OCI-LY1 (cell line): Measurements from ENCODE around the gene AGXT2.

ENCODE experiments used
- H2AFZ ChIP-seq: fragments of 200-600 bp; sonication (generic), shearing (Covaris generic); 2 replicates; pipeline ENCODE4 v1.6.0; 2014; ENCODE audit warnings: antibody characterized with exemption, mild to moderate bottlenecking, low read length
- H3F3A ChIP-seq: fragments of 200-600 bp; sonication (generic), shearing (Covaris generic); 2 replicates; pipeline ENCODE4 v1.6.0; 2014; ENCODE audit warnings: mild to moderate bottlenecking, antibody characterized with exemption, low read length, moderate library complexity; ENCODE audit not compliant: insufficient read depth
- H3K27ac ChIP-seq: fragments of 200-600 bp; sonication (generic); 2 replicates; pipeline ENCODE4 v1.5.1; 2014; ENCODE audit warnings: low read length, mixed run types, mild to moderate bottlenecking, low read depth; ENCODE audit not compliant: poor library complexity, severe bottlenecking
- H3K27me3 ChIP-seq: fragments of 200-600 bp; sonication (generic); 2 replicates; pipeline ENCODE4 v1.6.0; 2014; ENCODE audit warnings: antibody characterized with exemption, mild to moderate bottlenecking, low read length, moderate library complexity; ENCODE audit not compliant: insufficient read depth
- H3K36me3 ChIP-seq: fragments of 200-600 bp; sonication (generic); 2 replicates; pipeline ENCODE4 v1.6.1; 2014; ENCODE audit warnings: mild to moderate bottlenecking, antibody characterized with exemption, low read length, moderate library complexity, mixed read lengths; ENCODE audit not compliant: insufficient read depth
- H3K4me1 ChIP-seq: fragments of 200-600 bp; sonication (generic); 2 replicates; pipeline ENCODE4 v1.5.1; 2014; ENCODE audit warnings: mild to moderate bottlenecking, low read length, moderate library complexity; ENCODE audit not compliant: insufficient read depth, severe bottlenecking
- H3K4me2 ChIP-seq: fragments of 200-600 bp; sonication (generic), shearing (Covaris generic); 2 replicates; pipeline ENCODE4 v1.6.1; 2014; ENCODE audit warnings: low read length
- H3K4me3 ChIP-seq: fragments of 200-600 bp; sonication (generic); 2 replicates; pipeline ENCODE4 v1.5.1; 2014; ENCODE audit warnings: low read length, low read depth, mild to moderate bottlenecking, mixed read lengths; ENCODE audit not compliant: poor library complexity, severe bottlenecking
- H3K79me2 ChIP-seq: fragments of 200-600 bp; shearing (Covaris generic); 2 replicates; pipeline ENCODE4 v1.6.1; 2016; ENCODE audit warnings: mixed run types, low read length, mixed read lengths; ENCODE audit not compliant: insufficient read depth
- H3K9ac ChIP-seq: fragments of 200-600 bp; sonication (generic), shearing (Covaris generic); 2 replicates; pipeline ENCODE4 v1.6.1; 2014; ENCODE audit warnings: mild to moderate bottlenecking, low read length, mixed read lengths
- H3K9me2 ChIP-seq: fragments of 200-600 bp; sonication (generic), shearing (Covaris generic); 2 replicates; pipeline ENCODE4 v1.6.1; 2014; ENCODE audit warnings: low read depth, mild to moderate bottlenecking, low read length, mixed read lengths
- H3K9me3 ChIP-seq: fragments of 200-600 bp; shearing (Covaris generic); 2 replicates; pipeline ENCODE4 v1.6.1; 2014; ENCODE audit warnings: low read length, mixed read lengths
- H4K20me1 ChIP-seq: fragments of 200-600 bp; sonication (generic), shearing (Covaris generic); 2 replicates; pipeline ENCODE4 v1.6.0; 2016; ENCODE audit warnings: mild to moderate bottlenecking, low read length; ENCODE audit not compliant: insufficient read depth
- CTCF ChIP-seq: fragments of 200-600 bp; sonication (generic), shearing (Covaris generic); IDR thresholded peaks from 2 replicates; pipeline ENCODE4 v1.5.1; 2017; ENCODE audit warnings: mild to moderate bottlenecking, antibody characterized with exemption, low read length, moderate library complexity, mixed read lengths
- EZH2 ChIP-seq: fragments of 200-600 bp; sonication (generic), shearing (Covaris generic); IDR thresholded peaks from 2 replicates; pipeline ENCODE4 v1.8.0; 2017; ENCODE audit warnings: borderline replicate concordance, mixed run types, mild to moderate bottlenecking, antibody characterized with exemption, low read length, moderate library complexity, mixed read lengths

The AGXT2 gene

DNA sequence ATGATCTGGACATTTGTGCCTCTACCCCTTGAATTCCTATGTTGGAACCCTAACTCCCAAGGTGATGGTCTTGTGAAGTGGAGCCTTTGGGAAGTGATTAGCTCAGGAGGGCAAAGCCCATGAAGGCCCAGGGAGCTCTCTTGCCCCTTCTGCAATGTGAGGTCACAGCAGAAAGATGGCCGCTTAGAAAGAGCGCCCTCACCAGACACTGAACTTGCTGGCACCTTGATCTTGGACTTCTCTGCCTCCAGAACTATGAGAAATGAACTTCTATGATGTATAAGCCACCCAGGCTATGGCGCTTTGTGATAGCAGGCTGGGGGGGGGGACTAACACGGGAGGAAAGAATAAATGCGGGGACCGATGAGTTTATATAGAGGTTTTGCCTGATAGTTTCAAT is 45.3 kb downstream of the AGXT2 start:
- H3K9ac ChIP-seq = no peak overlapping the region
- H3K36me3 ChIP-seq = no peaks in the 10 kb centered on the region
- no peaks in the 10 kb centered on the region for H3F3A ChIP-seq
- no peak overlapping the region for H2AFZ ChIP-seq
- H3K9me2 ChIP-seq = no peaks in the 10 kb centered on the region
- TF ChIP-seq EZH2 (no peak), CTCF (no peak)
- H3K27ac ChIP-seq = no peak overlapping the region
- no peaks in the 10 kb centered on the region for H3K27me3 ChIP-seq
- no peak overlapping the region for H3K4me2 ChIP-seq
- no peaks in the 10 kb centered on the region for H3K9me3 ChIP-seq
- H4K20me1 ChIP-seq = no peaks in the 10 kb centered on the region
- H3K4me1 ChIP-seq = no peaks in the 10 kb centered on the region
- H3K79me2 ChIP-seq = no peaks in the 10 kb centered on the region
- H3K4me3 ChIP-seq = no peak overlapping the region

GRCh38 chr5:35001842-35002241 is 45.9 kb downstream of the AGXT2 start:
- TF ChIP-seq CTCF = no peak
- no peak for TF ChIP-seq EZH2
- Histone ChIP-seq H3F3A (no peaks in the 10 kb centered on the region), H3K36me3 (no peaks in the 10 kb centered on the region), H3K27ac (no peak overlapping the region), H3K4me3 (no peak overlapping the region), H3K9ac (no peak overlapping the region), H3K79me2 (no peaks in the 10 kb centered on the region), H4K20me1 (no peaks in the 10 kb centered on the region), H3K9me2 (no peaks in the 10 kb centered on the region), H3K4me1 (no peaks in the 10 kb centered on the region), H3K27me3 (no peaks in the 10 kb centered on the region), H2AFZ (no peak overlapping the region), H3K9me3 (no peaks in the 10 kb centered on the region), H3K4me2 (no peak overlapping the region)

DNA sequence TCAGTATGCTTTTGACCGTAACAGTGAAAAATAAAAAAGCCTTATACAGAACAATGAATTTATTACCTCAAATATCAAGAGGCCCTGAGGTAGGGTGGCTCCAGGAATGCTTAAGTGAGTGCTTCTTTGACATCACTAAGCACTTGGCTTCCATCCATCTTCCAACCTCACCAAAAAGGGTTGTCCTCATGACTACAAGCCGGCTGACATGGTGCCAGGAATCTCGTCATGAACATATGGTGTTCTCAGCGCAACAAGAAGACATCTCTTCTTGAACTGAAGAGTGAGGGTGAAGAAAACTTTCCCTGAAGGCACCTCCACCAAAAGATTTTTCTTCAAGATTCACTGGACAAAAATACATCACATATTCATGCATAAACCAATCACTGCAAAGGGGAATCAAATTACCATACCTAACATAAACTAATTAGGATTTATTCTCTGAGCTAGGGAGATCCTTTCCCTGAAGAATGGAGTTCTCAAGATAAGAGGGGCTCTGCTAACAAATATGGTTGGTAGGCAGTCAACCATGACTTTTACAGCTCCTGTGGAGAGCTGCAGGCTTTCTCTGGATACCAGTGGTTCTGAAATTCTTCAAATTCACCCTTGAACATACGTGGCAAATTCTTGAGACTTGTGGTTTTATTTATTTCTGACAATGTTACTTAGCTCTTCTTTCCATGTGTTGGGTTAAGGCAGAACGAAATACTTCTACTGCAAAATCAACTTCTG is 49.5 kb downstream of the AGXT2 start:
- Histone ChIP-seq H3K9me3 (no peaks in the 10 kb centered on the region), H3K4me3 (no peak overlapping the region), H3K79me2 (no peaks in the 10 kb centered on the region), H3F3A (no peaks in the 10 kb centered on the region), H3K9me2 (no peaks in the 10 kb centered on the region), H3K4me1 (no peaks in the 10 kb centered on the region), H4K20me1 (no peaks in the 10 kb centered on the region), H2AFZ (no peak overlapping the region), H3K4me2 (no peak overlapping the region), H3K27me3 (no peaks in the 10 kb centered on the region), H3K36me3 (no peaks in the 10 kb centered on the region), H3K27ac (no peak overlapping the region), H3K9ac (no peak overlapping the region)
- TF ChIP-seq CTCF (no peak), EZH2 (no peak)
